Chondrocyte (in vitro differentiated cells): ENCODE results near the gene SLC9A9. TPM values are rescaled to one million over a fixed set of nuclear protein-coding genes. Genes with fewer than 3 reads are reported as not detected.

Source experiments
- DNase-seq: peaks from one replicate; pipeline ENCODE4 v3.0.0; 2021; ENCODE audit warnings: mixed read lengths, low spot score
- H3K27ac Mint-ChIP-seq: one replicate; pipeline ENCODE4 v1.8.0; 2021; ENCODE audit warnings: mild to moderate bottlenecking, moderate library complexity, mixed read lengths; ENCODE audit not compliant: unreplicated experiment
- H3K27me3 Mint-ChIP-seq: 2 replicates; pipeline ENCODE4 v1.8.0; 2021; ENCODE audit warnings: low read depth, mixed read lengths
- H3K36me3 Mint-ChIP-seq: 2 replicates; pipeline ENCODE4 v1.8.0; 2021; ENCODE audit warnings: low read depth, mixed read lengths
- H3K4me1 Mint-ChIP-seq: 2 replicates; pipeline ENCODE4 v1.8.0; 2021; ENCODE audit warnings: low read depth, mild to moderate bottlenecking, mixed read lengths
- H3K4me3 Mint-ChIP-seq: one replicate; pipeline ENCODE4 v1.8.0; 2021; ENCODE audit warnings: mild to moderate bottlenecking, moderate library complexity, mixed read lengths; ENCODE audit not compliant: unreplicated experiment
- H3K9me3 Mint-ChIP-seq: 2 replicates; pipeline ENCODE4 v1.8.0; 2021; ENCODE audit warnings: low read depth, mixed read lengths
- CTCF ChIP-seq: fragments of 200-600 bp; sonication (generic); IDR thresholded peaks from 2 replicates; pipeline ENCODE4 v1.5.0; 2021; ENCODE audit warnings: antibody characterized with exemption, mild to moderate bottlenecking, moderate library complexity
- total RNA-seq: library from RNA; stranded (reverse); gene quantifications from 3 replicates; pipeline ENCODE4 v1.2.1, GENCODE V29; 2021

Gene SLC9A9
- total RNA-seq, 1 donor from 2014 or later = 2.6 TPM

- Mint-ChIP-seq H3K4me3 (no peak overlapping the region), H3K4me1 (peaks cover 5% of the 10 kb centered on the region)
These were observed 172.2 kb downstream of the SLC9A9 start for GRCh38 chr3:143676021-143676420.

GRCh38 chr3:143674100-143674968 lies 173.9 kb downstream of the SLC9A9 start:
- H3K4me1 Mint-ChIP-seq = peaks cover 5% of the 10 kb centered on the region
- no peak for DNase-seq
- H3K36me3 Mint-ChIP-seq = no peaks in the 10 kb centered on the region
- no peak overlapping the region for H3K4me3 Mint-ChIP-seq
- H3K27ac Mint-ChIP-seq = peak overlapping the region; percentile 13
- peak; percentile 97 for TF ChIP-seq CTCF
- H3K9me3 Mint-ChIP-seq = no peaks in the 10 kb centered on the region
- H3K27me3 Mint-ChIP-seq = peaks cover 8% of the 10 kb centered on the region

More at GRCh38 chr3:143676021-143676420, 172.2 kb downstream of the SLC9A9 start:
- DNase-seq = no peak
- no peak overlapping the region for H3K27ac Mint-ChIP-seq
- no peaks in the 10 kb centered on the region for H3K36me3 Mint-ChIP-seq
- H3K27me3 Mint-ChIP-seq = peaks cover 10% of the 10 kb centered on the region
- no peaks in the 10 kb centered on the region for H3K9me3 Mint-ChIP-seq
- no peak for TF ChIP-seq CTCF

- Mint-ChIP-seq H3K27me3 (peaks cover 14% of the 10 kb centered on the region), H3K4me3 (no peak overlapping the region), H3K9me3 (no peaks in the 10 kb centered on the region), H3K36me3 (no peaks in the 10 kb centered on the region), H3K4me1 (peaks cover 5% of the 10 kb centered on the region), H3K27ac (no peak overlapping the region)
- TF ChIP-seq CTCF = no peak
- no peak for DNase-seq
These were observed 175.7 kb downstream of the SLC9A9 start for GRCh38 chr3:143672396-143673165.

GRCh38 chr3:143671626-143672025 lies 176.6 kb downstream of the SLC9A9 start:
- H3K36me3 Mint-ChIP-seq = no peaks in the 10 kb centered on the region

More at GRCh38 chr3:143671626-143672025, 176.6 kb downstream of the SLC9A9 start:
- no peak for TF ChIP-seq CTCF
- no peak for DNase-seq
- Mint-ChIP-seq H3K4me3 (no peak overlapping the region), H3K4me1 (peaks cover 5% of the 10 kb centered on the region), H3K27ac (no peak overlapping the region), H3K9me3 (no peaks in the 10 kb centered on the region), H3K27me3 (peaks cover 12% of the 10 kb centered on the region)
